Posterior vena cava (tissue), 2 donors: Measurements from ENCODE around the gene C2. TPM values are rescaled to one million over a fixed set of nuclear protein-coding genes. Genes with fewer than 3 reads are reported as not detected.
"Not testable (repeated sequence)": the region's sequence is repeated elsewhere in the genome, so short reads cannot be mapped to it uniquely, and the experiment has no call there.

Source experiments
- DNase-seq: peaks from one replicate; pipeline ENCODE4 v3.0.0-alpha.2; 2020; ENCODE audit warnings: low spot score
- intact Hi-C, 2 donors: fragments of 100-400 bp; cut with DNase I; formaldehyde crosslinking; loops; one replicate each; pipeline versions ENCODE4 v1.14.1 to v1.14.2; 2022 to 2023
- total RNA-seq, 2 donors: library from RNA; stranded (reverse); fragmentation: NEBNext Ultra II Directional; extraction: Animal tissue kit (Norgen Biotek cat#: 25700); gene quantifications; one replicate each; pipeline ENCODE4 v1.2.1, GENCODE V29; 2021
- donor health status: DM: yes; HTN: yes; CAD: no.
- donor health status: DM: yes; HTN: yes; CAD: no.

The C2 gene
- total RNA-seq, 2 donors from 2014 or later, result 14.0 to 59.6 TPM

GRCh38 chr6:31969712-31970603 lies 42.4 kb downstream of the C2 start:
- DNase-seq, result peak; percentile 50
- intact Hi-C loops, result no loop called here

- DNase-seq, result peak; percentile 82
- intact Hi-C loops, result no loop called here
Observed at GRCh38 chr6:31970604-31971271, 43.2 kb downstream of the C2 start.

- DNase-seq, result peak; percentile 77
- intact Hi-C loops, result no loop called here
Observed at GRCh38 chr6:31971279-31971992, 43.9 kb downstream of the C2 start.

GRCh38 chr6:31971993-31972708 lies 44.6 kb downstream of the C2 start, which contains the start of gene DXO:
DXO (minus strand) TSS chr6:31972138; CDS start chr6:31971675, 463 bp downstream.
- DNase-seq, result peak; percentile 99
- intact Hi-C loops, result no loop called here

GRCh38 chr6:31972709-31973350 lies 45.3 kb downstream of the C2 start:
- intact Hi-C loops, result no loop called here
- DNase-seq, result peak; percentile 78

- DNase-seq, result peak; percentile 64
- intact Hi-C loops, result not testable (repeated sequence)
Observed at GRCh38 chr6:31976065-31976464, 48.5 kb downstream of the C2 start.

- peak; percentile 25 for DNase-seq
- intact Hi-C loops, result no loop called here
Observed at GRCh38 chr6:31977816-31978431, 50.4 kb downstream of the C2 start.

- peak; percentile 40 for DNase-seq
- intact Hi-C loops, result no loop called here
Observed at GRCh38 chr6:31978831-31979230, 51.3 kb downstream of the C2 start.

- intact Hi-C loops, result no loop called here
- peak; percentile 20 for DNase-seq
Observed at GRCh38 chr6:31979238-31979898, 51.9 kb downstream of the C2 start.

- peak; percentile 58 for DNase-seq
- intact Hi-C loops, result not testable (repeated sequence)
Observed at GRCh38 chr6:31980195-31980876, 52.8 kb downstream of the C2 start.

- intact Hi-C loops, DNase-seq: not testable (repeated sequence)
Observed at GRCh38 chr6:31980998-31981397, 53.5 kb downstream of the C2 start.

- intact Hi-C loops, result not testable (repeated sequence)
Observed at GRCh38 chr6:31981744-31982143, 54.2 kb downstream of the C2 start, which contains the start of gene C4A. C4A (plus strand) TSS chr6:31982057; CDS start chr6:31982108, 51 bp downstream.

GRCh38 chr6:31989363-31989762 lies 61.8 kb downstream of the C2 start:
- intact Hi-C loops, DNase-seq: not testable (repeated sequence)

More at GRCh38 chr6:31981744-31982143, 54.2 kb downstream of the C2 start, which contains the start of gene C4A:
- DNase-seq, result not testable (repeated sequence)

GRCh38 chr6:31994421-31994820 lies 66.9 kb downstream of the C2 start:
- intact Hi-C loops, DNase-seq: not testable (repeated sequence)
